HepG2 (cell line): ENCODE measurements around the gene SMARCD1. TPM values are rescaled to one million over a fixed set of nuclear protein-coding genes. Genes with fewer than 3 reads are reported as not detected.

Experiments used
- CHCHD3 ChIP-seq: sonication (generic); formaldehyde crosslinking; IDR thresholded peaks from 2 replicates; pipeline ENCODE4 v1.8.0; 2022; ENCODE audit warnings: mild to moderate bottlenecking, missing genetic modification reagents, moderate library complexity
- DPF2 ChIP-seq: sonication (generic); formaldehyde crosslinking; IDR thresholded peaks from 2 replicates; pipeline ENCODE4 v1.4.0; 2020; ENCODE audit warnings: mild to moderate bottlenecking, low read depth, missing genetic modification reagents, borderline replicate concordance
- FOXA1 ChIP-seq, 2 experiments: fragments of 450-650 bp in 1 of 2; sonication (generic) in 1 of 2; formaldehyde crosslinking in 1 of 2; IDR thresholded peaks; 2 replicates each; pipeline versions ENCODE4 v1.4.0 to v1.6.1; 2016 to 2020; ENCODE audit warnings: missing genetic modification reagents in 1 of 2
- MAFG ChIP-seq: sonication (generic); formaldehyde crosslinking; IDR thresholded peaks from 2 replicates; pipeline ENCODE4 v1.5.1; 2020; ENCODE audit warnings: mild to moderate bottlenecking, missing genetic modification reagents
- PTBP1 ChIP-seq: fragments of 200-400 bp; formaldehyde crosslinking; IDR thresholded peaks from 2 replicates; pipeline ENCODE4 v1.6.1; 2018; ENCODE audit warnings: low read length, low read depth; ENCODE audit not compliant: poor library complexity, severe bottlenecking
- RFXAP ChIP-seq: sonication (generic); formaldehyde crosslinking; IDR thresholded peaks from 2 replicates; pipeline ENCODE4 v1.4.0; 2020; ENCODE audit warnings: missing genetic modification reagents, borderline replicate concordance
- STAG1 ChIP-seq: sonication (generic); formaldehyde crosslinking; IDR thresholded peaks from 2 replicates; pipeline ENCODE4 v1.4.0; 2020; ENCODE audit warnings: missing genetic modification reagents
- ZFP36L1 ChIP-seq: sonication (generic); formaldehyde crosslinking; IDR thresholded peaks from 2 replicates; pipeline ENCODE4 v1.8.0; 2022; ENCODE audit warnings: mild to moderate bottlenecking, missing genetic modification reagents, moderate library complexity
- ZNF234 ChIP-seq: sonication (generic); formaldehyde crosslinking; conservative IDR thresholded peaks from 2 replicates; pipeline ENCODE4 v1.5.1; 2020; ENCODE audit warnings: mild to moderate bottlenecking, missing genetic modification reagents
- ZNF674 ChIP-seq: sonication (generic); formaldehyde crosslinking; IDR thresholded peaks from 2 replicates; pipeline ENCODE4 v1.5.0; 2020; ENCODE audit warnings: low read depth, mild to moderate bottlenecking, missing genetic modification reagents
- polyA plus RNA-seq, 8 experiments: library from polyadenylated mRNA; depleted of rRNA in 3 of 8; stranded (reverse) in 7 of 8; unstranded in 1 of 8; fragments of >200 nt; fragmentation: Illumina TruSeq in 4 of 8; extraction: Trizol in 4 of 8; gene quantifications; 2 replicates each; pipeline versions ENCODE4 v1.2.1 to v1.2.3, GENCODE V29; 2011 to 2016; ENCODE audit warnings: low read depth in 4 of 8, missing spikeins in 1 of 8, mixed read lengths in 1 of 8; ENCODE audit not compliant: insufficient read depth in 1 of 8
- total RNA-seq, 5 experiments: library from RNA; depleted of rRNA; stranded (reverse); fragments of >200 nt; fragmentation: Illumina TruSeq; extraction: Trizol; gene quantifications; 2 replicates each; pipeline ENCODE4 v1.2.3, GENCODE V29; 2016; ENCODE audit warnings: low read depth in 1 of 5
- TF ChIP-seq, protein P1 (sequence below): sonication (generic); IDR thresholded peaks from 2 replicates; pipeline ENCODE4 v1.6.1; 2016; ENCODE audit warnings: low read depth, borderline replicate concordance
- TF ChIP-seq, protein P2 (sequence below): sonication (generic); formaldehyde crosslinking; IDR thresholded peaks from 2 replicates; pipeline ENCODE4 v1.4.0; 2020; ENCODE audit warnings: missing genetic modification reagents
- TF ChIP-seq, protein P3 (sequence below): sonication (generic); formaldehyde crosslinking; conservative IDR thresholded peaks from 2 replicates; pipeline ENCODE4 v1.4.0; 2020; ENCODE audit warnings: missing genetic modification reagents
- TF ChIP-seq, protein P4 (sequence below): sonication (generic); formaldehyde crosslinking; IDR thresholded peaks from 2 replicates; pipeline ENCODE4 v1.4.0; 2020; ENCODE audit warnings: mild to moderate bottlenecking, low read depth, missing genetic modification reagents
- TF ChIP-seq, protein P5 (sequence below): sonication (generic); formaldehyde crosslinking; IDR thresholded peaks from 2 replicates; pipeline ENCODE4 v1.4.0; 2020; ENCODE audit warnings: missing genetic modification reagents, borderline replicate concordance
- TF ChIP-seq, protein P6 (sequence below): sonication (generic); formaldehyde crosslinking; IDR thresholded peaks from 2 replicates; pipeline ENCODE4 v1.5.0; 2020; ENCODE audit warnings: missing genetic modification reagents
- TF ChIP-seq, protein P7 (sequence below): sonication (generic); formaldehyde crosslinking; IDR thresholded peaks from 2 replicates; pipeline ENCODE4 v1.4.0; 2020; ENCODE audit warnings: mild to moderate bottlenecking, low read depth, missing genetic modification reagents

Gene SMARCD1
- total and polyA plus RNA-seq, 2 of the 13 experiments (the other 11 are each of a cell fraction or from before 2014, with no cell fraction given), result 51.7 to 54.6 TPM

DNA sequence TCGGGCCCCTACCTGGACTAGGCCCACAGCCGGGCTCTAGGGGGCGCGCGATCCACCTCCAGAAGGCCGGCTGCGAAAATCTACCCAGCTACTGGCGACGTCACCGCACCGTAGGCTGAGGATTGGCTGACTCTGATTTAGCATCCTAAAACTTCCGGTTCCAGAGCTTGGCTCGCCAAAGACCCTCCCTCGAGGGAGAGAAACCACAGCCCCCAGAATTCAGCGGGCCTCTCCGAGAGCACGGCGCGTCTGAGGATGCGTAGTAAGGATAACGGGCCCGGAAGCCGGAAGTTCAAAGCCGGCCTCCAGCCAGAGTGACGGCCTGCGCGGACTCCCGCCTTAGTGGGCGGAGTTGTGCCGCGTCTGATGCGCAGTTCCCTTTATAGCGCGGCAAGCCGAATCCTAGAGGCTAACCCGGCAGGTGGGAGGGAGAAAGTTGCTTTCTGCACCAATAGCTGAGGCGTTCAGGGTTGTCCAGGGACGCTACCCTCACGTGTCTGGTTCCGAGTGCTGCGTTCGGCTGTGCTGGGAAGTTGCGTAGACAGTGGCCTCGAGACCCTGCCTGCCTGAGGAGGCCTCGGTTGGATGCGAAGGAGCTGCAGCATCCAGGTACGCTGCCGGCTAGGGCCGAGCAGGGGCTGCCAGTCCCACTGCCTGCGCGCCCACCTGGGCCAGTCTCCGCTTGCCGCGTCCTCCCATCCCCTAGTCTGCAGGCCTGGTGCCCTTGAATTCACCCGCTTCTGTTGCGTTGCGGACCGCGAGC is 26.7 kb downstream of the SMARCD1 start, which contains the start of gene COX14 (continued):
- TF ChIP-seq, protein P1, sequence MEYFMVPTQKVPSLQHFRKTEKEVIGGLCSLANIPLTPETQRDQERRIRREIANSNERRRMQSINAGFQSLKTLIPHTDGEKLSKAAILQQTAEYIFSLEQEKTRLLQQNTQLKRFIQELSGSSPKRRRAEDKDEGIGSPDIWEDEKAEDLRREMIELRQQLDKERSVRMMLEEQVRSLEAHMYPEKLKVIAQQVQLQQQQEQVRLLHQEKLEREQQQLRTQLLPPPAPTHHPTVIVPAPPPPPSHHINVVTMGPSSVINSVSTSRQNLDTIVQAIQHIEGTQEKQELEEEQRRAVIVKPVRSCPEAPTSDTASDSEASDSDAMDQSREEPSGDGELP, result no peak; the same call in 1 of the 2 replicates
- no peak for TF ChIP-seq PTBP1
- TF ChIP-seq, protein P2, sequence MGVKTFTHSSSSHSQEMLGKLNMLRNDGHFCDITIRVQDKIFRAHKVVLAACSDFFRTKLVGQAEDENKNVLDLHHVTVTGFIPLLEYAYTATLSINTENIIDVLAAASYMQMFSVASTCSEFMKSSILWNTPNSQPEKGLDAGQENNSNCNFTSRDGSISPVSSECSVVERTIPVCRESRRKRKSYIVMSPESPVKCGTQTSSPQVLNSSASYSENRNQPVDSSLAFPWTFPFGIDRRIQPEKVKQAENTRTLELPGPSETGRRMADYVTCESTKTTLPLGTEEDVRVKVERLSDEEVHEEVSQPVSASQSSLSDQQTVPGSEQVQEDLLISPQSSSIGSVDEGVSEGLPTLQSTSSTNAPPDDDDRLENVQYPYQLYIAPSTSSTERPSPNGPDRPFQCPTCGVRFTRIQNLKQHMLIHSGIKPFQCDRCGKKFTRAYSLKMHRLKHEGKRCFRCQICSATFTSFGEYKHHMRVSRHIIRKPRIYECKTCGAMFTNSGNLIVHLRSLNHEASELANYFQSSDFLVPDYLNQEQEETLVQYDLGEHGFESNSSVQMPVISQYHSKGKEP, result no peak
- TF ChIP-seq STAG1, result peak; percentile 29
- TF ChIP-seq RFXAP (CRISPR knock-in tag), result peak; percentile 100
- TF ChIP-seq CHCHD3 (CRISPR knock-in tag), result peak; percentile 82; the same call in 1 of the 2 replicates
- TF ChIP-seq, protein P3, sequence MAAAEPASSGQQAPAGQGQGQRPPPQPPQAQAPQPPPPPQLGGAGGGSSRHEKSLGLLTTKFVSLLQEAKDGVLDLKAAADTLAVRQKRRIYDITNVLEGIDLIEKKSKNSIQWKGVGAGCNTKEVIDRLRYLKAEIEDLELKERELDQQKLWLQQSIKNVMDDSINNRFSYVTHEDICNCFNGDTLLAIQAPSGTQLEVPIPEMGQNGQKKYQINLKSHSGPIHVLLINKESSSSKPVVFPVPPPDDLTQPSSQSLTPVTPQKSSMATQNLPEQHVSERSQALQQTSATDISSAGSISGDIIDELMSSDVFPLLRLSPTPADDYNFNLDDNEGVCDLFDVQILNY, result no peak; the same call in 1 of the 2 replicates
- TF ChIP-seq FOXA1 (IDR thresholded peaks at IDR 0.05), result no peak
- TF ChIP-seq FOXA1 (CRISPR knock-in tag; IDR thresholded peaks at IDR 0.05), result no peak; the same call in 1 of the 2 replicates
- no peak for TF ChIP-seq ZFP36L1 (CRISPR knock-in tag)
- TF ChIP-seq, protein P4, sequence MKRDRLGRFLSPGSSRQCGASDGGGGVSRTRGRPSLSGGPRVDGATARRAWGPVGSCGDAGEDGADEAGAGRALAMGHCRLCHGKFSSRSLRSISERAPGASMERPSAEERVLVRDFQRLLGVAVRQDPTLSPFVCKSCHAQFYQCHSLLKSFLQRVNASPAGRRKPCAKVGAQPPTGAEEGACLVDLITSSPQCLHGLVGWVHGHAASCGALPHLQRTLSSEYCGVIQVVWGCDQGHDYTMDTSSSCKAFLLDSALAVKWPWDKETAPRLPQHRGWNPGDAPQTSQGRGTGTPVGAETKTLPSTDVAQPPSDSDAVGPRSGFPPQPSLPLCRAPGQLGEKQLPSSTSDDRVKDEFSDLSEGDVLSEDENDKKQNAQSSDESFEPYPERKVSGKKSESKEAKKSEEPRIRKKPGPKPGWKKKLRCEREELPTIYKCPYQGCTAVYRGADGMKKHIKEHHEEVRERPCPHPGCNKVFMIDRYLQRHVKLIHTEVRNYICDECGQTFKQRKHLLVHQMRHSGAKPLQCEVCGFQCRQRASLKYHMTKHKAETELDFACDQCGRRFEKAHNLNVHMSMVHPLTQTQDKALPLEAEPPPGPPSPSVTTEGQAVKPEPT (CRISPR knock-in tag), result peak; percentile 83; the same call in 1 of the 2 replicates
- TF ChIP-seq, protein P5, sequence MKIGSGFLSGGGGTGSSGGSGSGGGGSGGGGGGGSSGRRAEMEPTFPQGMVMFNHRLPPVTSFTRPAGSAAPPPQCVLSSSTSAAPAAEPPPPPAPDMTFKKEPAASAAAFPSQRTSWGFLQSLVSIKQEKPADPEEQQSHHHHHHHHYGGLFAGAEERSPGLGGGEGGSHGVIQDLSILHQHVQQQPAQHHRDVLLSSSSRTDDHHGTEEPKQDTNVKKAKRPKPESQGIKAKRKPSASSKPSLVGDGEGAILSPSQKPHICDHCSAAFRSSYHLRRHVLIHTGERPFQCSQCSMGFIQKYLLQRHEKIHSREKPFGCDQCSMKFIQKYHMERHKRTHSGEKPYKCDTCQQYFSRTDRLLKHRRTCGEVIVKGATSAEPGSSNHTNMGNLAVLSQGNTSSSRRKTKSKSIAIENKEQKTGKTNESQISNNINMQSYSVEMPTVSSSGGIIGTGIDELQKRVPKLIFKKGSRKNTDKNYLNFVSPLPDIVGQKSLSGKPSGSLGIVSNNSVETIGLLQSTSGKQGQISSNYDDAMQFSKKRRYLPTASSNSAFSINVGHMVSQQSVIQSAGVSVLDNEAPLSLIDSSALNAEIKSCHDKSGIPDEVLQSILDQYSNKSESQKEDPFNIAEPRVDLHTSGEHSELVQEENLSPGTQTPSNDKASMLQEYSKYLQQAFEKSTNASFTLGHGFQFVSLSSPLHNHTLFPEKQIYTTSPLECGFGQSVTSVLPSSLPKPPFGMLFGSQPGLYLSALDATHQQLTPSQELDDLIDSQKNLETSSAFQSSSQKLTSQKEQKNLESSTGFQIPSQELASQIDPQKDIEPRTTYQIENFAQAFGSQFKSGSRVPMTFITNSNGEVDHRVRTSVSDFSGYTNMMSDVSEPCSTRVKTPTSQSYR, result no peak
- TF ChIP-seq, protein P6, sequence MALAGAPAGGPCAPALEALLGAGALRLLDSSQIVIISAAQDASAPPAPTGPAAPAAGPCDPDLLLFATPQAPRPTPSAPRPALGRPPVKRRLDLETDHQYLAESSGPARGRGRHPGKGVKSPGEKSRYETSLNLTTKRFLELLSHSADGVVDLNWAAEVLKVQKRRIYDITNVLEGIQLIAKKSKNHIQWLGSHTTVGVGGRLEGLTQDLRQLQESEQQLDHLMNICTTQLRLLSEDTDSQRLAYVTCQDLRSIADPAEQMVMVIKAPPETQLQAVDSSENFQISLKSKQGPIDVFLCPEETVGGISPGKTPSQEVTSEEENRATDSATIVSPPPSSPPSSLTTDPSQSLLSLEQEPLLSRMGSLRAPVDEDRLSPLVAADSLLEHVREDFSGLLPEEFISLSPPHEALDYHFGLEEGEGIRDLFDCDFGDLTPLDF (CRISPR knock-in tag), result no peak
- no peak; the same call in 1 of the 2 replicates for TF ChIP-seq ZNF674 (CRISPR knock-in tag)
- no peak for TF ChIP-seq ZNF234 (CRISPR knock-in tag)
- no peak for TF ChIP-seq DPF2
- no peak for TF ChIP-seq MAFG
- TF ChIP-seq, protein P7, sequence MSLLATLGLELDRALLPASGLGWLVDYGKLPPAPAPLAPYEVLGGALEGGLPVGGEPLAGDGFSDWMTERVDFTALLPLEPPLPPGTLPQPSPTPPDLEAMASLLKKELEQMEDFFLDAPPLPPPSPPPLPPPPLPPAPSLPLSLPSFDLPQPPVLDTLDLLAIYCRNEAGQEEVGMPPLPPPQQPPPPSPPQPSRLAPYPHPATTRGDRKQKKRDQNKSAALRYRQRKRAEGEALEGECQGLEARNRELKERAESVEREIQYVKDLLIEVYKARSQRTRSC, result peak; percentile 65; the same call in 1 of the 2 replicates
